Activated CD8-positive, alpha-beta memory T cell treated with anti-CD3 and anti-CD28 coated beads for 1 hour (primary cell): ENCODE results near the gene LMBR1L.

Experiments
- DNase-seq, 2 donors: peaks; one replicate each; pipeline ENCODE4 v3.0.0-alpha.2; 2020; ENCODE audit warnings: low read depth in 1 of 2; ENCODE audit errors: extremely low read depth in 1 of 2

LMBR1L gene

DNA sequence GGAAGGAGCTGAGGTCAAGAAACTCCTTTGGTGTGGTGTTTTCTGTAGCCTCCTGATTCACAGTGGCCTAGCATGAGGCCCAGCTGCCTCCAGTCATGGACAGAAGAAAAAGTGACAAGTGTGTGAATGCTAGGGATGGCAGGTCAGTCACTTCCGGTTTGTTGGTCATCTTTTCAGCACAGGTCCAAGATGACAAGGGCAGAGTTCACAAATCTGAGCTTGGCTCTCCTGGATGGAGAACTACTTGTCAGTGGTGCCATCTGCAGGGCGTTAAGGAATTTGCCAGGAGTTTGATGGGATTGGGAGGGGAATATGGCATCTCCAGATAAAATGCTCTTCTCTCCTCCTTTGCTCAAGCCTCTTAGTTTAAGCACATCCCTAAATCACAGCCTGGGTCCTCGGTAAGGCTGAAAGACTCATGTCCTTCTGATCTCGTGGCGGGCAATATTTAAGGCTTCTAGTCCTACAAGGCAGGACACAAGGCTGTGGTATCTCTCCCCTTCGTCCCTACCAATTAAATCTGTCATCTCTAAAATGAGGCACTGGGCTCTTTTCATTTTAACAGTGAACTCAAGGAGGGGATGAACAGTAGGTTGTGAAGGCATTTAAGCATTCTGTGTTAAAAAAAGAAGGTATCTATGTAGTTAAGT lies 10.5 kb upstream of the LMBR1L start:
- DNase-seq: no peak

DNA sequence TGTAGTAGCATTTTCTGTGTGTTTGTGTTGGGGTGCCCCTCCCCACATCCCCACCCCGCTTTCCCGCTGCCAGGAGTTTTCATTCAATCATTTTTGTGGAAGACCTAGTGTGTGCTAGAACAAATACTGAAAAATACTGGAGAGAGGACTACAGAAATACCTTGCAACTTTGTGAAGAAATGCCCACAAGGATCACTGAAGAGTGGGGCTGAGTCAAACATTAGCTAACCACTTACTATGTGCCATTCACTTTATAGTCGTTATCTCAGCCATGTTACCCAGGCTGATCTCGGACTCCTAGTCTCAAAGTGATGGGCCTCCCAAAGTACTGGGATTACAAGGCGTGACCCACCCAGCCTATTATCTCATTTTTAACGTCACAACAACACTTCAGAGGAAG lies 559 bp upstream of the LMBR1L start:
- DNase-seq: no peak

DNA sequence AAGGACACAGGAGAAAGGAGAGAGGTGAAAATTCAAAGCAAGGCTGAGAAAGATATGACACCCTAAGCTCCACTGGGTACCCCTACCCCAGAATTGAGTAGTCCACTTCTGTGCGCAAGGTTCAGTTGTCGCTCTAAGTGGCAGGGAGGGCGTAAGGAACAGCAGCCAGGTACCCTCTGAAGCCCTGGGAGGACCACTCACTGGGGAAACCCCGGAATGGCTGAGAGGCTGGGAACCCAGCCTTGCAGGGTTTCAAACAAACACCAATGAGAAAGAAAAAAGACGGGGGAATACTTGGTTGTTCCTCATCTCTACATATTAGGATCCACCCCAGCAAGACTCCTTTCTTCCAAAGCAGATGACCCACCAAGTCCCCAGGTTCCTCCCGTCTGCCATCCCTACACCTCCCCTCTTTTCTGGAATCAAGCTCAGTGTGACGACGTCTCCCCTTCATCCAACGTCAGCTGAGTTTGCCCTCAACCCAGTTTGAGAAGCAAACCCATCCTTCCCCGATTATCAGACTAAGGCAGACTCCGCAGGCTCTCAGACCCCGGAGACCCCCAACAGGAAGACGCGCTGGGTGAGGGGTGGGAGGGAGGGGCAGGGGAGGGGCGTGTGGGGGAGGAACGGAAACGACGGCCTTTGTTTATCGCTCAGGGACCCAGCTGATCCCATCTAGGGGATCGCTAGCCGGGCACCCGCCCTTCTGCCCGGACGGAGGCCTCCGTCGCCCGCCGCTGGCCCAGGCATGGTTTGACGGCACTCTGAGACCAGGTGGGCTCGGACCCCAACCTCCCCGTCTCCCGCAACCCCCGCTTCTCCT lies 795 bp downstream of the LMBR1L start:
- DNase-seq: no peak

DNA sequence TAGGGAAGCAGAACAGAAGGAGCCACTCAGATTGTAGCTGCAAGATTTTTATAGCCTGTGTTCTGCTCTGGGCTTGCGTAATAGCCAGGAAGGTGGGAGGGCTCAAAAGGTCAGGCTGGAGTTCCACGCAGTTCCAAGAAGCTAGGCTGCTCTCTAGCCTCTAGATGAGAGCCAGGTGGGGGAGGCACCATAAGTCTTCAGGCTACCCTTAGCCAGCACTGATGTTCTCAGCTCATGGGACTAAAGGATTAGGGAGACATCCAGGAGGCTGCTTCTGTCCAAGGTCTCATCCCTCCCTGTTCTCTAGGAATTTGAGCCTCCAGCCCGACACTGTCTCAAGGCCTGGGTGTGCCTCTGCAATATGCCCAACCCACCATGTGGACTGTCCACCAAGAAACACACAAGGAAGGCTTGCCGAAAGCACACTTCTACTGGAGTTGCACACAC lies 1.7 kb downstream of the LMBR1L start:
- DNase-seq: no peak

DNA sequence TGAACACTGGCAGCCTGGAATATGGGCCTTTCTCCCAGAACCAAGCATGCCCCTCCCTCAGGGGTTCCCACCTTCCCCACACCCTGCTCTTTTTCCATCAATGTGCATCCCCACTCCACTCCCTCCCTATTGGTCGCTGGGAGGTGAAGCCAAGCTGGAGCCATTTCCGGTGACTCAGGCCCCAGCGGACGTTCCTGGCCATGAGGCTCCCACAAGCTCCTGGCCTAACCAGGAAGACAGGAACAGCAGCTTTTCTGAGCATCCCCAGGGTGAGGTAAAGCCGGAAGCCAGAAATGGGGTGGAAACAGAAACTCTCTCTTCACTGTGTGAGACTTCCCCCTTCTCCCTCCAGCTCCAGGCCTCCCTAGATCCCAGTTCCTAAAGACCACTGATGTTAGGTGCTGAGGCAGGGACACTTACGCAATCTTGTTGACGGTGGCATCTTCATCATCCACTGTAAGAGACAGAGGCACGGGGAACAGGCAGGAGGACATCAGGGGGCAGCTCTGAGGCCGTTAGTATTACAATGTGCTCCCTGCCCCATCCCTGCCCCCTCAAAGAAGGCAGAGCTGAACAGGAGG lies 5.1 kb downstream of the LMBR1L start:
- no peak for DNase-seq

DNA sequence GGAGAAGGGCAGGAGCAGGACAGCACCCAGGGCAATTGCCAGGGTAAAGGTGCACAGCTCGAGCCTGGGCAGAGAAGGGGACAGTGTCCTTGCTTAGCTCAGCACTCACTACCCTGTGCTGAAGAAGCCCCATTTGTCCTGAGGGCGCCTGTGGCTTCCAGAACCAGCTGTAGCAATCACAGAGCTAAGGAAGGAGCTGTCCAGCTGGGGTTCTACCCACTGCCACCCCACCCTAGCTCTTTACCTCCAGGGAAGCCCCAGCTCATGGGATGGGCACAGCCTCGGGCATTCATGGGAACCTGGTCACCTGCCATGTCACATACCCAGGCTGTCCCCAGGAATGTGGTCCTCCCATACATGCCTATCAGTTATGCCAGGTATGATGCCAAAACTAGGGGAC lies 5.8 kb downstream of the LMBR1L start:
- no peak for DNase-seq

DNA sequence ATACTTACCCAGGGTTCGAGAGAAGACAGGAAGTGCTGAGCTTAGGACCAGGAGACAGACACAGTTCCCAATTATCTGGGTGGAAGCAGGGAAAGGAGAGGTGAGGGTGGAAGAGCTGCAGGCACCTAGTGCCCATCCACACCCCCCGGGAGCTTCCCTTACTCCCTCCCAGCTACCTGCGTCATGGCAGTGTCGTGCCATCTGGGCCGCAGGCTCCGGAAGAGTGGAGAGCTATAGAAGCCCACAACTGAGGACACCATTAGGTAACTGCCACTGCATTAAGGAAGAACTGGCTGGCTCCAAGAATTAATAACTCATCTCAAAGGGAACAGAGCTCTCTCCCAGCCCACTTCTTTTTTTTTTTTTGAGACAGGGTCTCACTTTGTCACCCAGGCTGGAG lies 10.3 kb downstream of the LMBR1L start:
- no peak for DNase-seq

DNA sequence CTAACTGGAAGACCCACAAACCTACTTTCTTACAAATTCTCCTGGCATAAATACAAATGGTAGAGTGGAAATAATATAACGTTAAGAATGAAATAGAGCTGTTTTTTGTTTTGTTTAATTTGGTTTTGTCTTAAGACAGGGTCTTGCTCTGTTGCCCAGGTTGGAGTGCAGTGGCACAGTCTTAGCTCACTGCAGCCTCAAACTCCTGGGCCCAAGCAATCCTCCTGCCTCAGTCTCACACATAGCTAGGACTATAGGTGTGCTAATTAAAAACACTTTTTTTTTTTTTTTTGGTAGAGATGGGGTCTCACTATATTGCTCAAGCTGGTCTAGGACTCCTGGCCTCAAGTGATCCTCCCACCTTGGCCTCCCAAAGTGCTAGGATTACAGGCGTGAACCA lies 11.9 kb downstream of the LMBR1L start:
- DNase-seq: no peak

DNA sequence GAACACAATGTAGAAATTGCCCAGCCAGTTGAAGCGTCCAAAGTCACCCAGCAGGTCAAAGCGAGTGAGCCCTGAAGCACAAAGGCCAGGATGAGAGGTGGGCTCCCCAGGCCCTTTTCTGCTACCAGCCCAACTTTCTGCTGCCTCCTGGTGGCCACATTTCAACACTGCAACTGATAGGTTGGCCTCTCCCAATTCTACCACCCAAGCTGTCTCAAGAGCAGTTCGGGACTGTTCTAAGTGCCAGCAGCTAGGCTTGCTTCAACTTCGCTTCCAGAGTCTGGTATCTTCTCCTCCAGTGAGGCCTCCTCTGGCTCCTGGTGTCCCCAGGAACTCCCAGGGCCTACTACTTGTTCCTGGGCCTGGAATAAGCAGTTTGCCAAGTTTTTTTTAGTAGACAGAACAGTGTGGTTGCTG lies 12.6 kb downstream of the LMBR1L start:
- DNase-seq: peak in 1 of 2 donors; percentile 48

DNA sequence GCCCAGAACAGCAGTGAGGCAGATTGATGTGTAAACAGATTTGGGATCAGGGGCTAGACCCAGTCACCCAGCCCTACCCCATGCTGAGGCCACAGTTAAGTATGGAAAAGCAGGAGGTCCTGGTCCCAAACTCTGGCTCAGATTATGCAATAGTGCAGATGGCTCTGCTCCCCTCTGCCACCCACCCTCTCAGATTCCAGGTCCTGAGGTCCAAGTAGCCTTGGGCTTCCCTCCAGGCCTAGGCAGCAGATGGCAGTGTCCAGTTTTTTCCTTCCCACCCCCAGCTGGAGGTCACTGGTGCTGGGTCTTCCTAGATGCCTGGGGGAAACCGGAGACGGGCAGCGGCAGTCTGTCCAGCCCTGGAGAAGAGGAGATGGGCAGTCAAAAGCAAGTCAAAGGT lies 13.3 kb downstream of the LMBR1L start:
- DNase-seq: no peak

DNA sequence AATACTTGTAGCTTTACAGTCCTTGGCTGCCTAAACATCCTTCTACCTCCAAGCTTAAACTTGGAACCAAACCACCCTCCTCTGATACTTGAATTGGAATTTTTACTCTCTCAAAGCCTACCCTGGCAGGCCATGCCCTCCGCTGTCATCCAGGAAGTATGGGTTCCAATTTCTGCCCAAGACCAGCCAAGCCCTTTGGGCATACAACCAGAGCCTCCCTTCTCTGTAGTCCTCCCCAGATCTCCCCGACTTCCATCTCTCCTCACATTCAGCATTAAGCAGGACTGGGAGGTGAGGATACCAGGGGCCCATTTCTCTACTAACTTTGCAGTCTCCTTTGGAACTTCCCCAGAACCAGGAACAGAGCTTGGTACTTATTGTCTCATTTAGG lies 15.7 kb downstream of the LMBR1L start:
- DNase-seq: no peak

DNA sequence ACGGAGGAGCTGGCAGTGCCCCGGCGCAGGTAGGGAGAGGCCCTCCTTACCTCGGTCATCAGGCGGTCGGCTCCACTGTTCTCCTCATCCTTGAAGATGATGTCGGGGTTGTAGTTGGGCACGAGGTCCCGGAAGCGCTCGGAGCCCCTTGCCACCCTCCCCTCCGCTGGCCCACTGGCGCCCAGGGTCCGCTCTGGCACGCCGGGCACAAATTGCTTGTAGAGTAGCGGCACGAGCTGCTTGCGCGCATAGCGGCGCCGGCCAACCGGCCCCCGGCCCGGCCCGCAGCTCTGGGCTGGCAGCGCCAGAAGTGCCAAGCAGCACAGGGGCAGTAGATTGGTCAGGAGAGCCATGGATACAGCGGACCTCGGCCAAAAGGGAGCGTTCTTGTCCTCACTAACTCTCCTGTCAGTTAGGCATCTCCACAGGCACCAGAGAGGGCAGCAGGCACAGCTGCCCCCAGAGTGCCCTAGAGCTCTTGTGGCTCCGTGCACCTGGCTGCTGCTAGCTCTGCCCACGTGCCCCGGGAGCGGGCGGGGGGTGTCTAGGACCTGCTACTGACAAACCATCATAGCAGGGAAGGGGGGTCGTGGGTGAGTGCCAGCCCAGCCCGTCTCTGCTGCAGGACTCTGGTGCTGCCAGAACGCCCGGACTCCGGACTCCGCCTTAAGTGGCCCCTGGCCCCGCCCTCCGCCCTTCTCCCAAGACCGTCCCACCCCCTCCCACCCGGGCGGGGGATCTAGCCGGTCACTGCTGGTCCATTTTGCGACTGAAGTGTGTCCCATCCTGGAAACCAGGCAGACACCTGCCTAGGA lies 16.3 kb downstream of the LMBR1L start, which contains the start of gene DHH:
Gene DHH (minus strand): TSS at position 642 of the 815 bp plus-strand sequence. CDS start 289 bp downstream, at position 353.
- no peak for DNase-seq

DNA sequence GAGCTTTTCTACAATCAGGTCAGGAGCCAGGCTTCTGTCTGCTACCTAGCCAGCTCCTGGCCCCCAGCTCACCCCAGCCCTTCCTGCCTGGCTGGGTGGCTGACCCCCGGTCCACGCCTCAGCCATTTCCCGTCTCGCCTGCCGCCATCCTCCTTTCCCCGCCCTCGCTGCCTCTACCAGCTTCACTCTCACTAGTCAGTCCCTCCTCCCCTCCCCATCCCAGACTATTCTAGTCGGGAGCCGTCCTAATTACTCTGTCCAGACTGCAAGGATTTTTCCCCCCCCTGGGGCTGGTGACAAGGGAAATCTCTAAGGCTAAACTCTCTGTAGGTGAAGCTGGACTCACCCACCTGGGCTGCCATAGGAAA lies 16.9 kb downstream of the LMBR1L start:
- DNase-seq: no peak

DNA sequence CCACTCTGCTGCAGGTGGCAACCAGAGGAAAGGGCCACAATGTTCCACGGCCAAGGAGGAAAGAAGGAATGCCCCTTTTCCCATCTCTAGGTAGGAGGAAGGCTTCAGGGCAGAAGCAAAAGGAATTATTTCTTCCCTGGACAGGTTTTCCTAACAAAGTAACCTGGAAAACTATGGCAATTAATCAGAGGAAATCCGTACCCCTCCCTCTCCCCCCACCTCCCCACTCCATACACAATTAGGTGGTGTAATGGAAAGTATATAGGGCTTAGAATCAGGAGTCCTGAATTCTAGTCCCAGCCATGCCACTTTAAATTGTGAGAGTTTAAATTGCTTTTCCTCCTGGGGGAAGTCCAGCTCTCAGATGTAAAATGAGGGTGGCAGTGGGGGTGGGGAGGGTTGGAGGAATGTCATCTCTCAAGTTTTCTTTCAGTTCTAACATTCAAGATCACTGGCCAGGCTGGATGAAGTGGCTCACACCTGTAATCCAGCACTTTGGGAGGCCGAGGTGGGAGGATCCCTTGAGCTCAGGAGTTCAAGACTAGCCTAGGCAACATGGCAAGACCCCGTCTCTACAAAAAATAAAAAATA lies 17.7 kb downstream of the LMBR1L start:
- no peak for DNase-seq

DNA sequence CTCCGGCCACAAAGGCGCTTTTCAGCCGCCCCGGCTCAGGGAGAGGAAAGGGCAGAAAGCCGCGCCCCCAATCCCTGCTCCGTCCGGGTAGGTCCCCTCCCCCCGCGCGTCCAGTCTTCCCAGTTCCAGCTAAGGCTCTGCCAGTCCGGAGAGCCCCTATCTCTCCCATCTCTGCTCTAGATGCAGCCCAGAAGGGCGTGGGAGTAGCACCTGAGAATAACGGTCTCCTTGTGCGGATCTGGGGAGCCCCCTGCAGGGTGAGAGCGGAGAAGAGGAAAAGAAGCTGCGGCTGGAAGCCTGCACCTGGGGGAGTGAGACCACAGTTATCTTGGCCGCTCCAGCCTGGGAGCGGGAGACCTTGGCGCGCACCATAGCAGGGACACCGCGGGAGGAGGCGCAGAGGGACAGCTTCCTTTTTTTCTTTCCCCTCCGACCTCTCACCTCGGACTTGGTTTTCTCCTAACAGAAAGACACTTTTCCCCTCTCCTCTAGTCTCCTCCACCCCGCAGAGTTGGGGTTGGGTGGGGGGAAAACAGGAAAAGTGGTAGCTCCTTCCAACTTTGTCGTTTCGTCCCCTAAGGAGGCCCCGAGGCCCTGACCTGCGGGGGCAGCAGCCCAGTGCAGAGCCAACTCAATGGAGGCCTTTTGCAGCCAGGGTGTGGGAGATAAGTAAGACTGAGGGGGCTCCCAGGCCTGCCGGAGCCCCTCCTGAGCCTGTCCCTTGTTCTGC lies 18.4 kb downstream of the LMBR1L start:
- peak in 1 of 2 donors; percentile 34 for DNase-seq

DNA sequence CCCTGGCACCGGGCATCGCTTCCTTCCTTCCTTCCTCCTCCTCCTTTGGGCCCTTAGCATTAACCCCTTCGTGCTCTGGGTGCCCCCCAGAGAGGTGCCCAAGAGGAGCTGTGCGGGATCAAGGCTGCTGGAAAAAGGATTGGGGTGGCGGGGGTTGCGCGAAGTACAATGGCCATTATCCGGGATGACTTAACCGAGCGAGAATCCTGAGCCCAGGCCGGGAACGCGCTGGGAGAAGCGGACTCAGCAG lies 18.9 kb downstream of the LMBR1L start:
- no peak for DNase-seq

DNA sequence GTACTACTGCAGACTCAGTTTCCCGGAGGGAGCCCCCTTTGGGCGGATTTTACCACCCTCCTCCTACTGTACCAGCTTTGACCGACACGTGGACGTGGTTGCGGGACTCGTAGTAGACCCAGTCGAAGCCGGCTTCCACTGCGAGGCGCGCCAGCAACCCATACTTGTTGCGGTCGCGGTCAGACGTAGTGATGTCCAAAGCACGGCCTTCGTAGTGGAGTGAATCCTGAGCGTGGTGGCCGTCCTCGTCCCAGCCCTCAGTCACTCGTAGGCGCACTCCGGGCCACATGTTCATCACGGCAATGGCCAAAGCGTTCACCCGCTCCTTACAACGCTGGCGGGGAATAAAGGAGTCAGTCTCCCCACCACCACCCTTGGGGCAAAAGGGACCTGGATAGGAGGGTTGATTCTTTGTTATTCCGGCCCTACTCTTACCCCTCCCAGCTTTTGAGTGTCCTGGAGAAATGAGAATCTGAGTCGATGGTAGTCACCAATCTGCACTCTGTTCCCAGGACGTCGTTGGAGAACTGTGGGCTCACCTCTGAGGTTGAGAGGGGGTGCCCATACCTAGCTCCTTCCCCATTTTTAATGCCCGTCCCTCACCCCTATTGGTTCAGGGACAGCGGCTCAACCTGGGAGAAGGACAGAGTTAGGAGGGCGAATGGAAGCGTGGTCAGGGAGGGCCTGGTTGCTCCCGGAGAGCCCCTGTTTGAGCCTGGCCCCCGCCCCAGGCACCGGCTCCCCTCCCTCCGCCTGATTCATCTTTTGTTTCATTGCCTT lies 19.4 kb downstream of the LMBR1L start:
- no peak for DNase-seq

DNA sequence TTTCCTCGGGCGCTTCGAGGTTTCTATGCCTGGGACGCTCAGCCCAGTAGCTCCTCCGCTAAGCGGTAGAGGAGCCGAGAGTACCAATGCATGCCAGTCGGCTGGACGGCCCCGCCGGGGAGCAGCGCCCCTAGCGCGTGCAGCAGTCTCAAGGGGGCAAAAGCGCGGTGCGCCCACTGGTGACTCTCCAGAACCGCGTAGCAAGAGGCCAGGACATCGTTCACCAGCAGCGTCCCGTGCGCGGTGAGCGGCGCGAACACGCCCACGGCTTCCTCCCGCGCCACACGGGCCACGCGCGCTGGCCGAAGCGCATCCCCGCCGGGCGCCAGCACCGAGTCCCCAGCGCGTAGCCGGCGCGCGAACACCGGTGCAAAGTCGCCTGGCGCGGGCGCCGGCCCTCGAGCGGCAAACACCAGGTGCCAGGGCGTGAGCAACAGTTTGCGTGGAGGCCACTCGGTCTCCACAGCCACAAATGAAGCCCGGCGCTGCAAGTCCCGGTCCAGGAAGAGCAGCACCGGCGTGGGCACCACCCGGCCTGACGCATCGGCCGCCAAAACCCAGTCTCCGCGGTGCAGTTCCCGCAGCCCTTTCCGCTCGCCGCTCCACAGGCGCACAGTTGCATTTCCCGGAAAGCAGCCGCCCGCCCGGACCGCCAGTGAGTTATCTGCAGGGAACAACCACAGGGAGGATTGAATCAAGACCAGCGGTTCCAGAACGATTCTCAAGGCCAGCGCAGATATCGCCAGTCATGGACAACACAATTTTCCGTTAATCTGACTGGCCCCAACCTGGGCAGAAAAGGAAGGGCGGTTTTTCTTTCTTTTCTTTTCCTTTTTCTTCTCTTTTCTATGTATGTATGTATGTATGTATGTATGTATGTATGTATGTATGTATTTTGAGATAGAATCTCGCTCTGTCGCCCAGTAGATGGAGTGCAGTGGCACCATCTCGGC lies 20.6 kb downstream of the LMBR1L start:
- no peak for DNase-seq

DNA sequence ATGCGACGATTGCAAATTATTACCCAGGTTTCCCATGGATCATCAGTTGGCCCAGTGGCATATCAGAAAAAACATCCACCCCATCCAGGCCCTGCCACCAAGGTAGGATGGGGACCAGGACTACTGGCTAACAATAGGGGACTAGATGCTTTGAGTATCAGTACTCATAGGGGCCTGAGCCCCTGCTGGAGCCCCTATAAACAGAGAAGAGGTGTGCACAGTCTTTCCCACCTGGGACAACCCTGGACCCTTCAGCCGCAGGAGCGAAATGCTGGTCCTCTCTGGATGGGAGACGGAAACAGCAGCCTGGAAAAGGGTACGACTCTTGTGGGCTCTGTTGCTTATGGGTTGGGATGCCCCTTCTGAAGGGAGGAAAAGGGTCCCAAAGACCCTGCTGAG lies 21.7 kb downstream of the LMBR1L start:
- no peak for DNase-seq
